Measurements from ENCODE around the gene AGXT. TPM values are rescaled to one million over a fixed set of nuclear protein-coding genes. Genes with fewer than 3 reads are reported as not detected.

Gene AGXT
- total RNA-seq, 3 donors from 2014 or later, result 0.22 to 4.1 (median 1.0) TPM

DNA sequence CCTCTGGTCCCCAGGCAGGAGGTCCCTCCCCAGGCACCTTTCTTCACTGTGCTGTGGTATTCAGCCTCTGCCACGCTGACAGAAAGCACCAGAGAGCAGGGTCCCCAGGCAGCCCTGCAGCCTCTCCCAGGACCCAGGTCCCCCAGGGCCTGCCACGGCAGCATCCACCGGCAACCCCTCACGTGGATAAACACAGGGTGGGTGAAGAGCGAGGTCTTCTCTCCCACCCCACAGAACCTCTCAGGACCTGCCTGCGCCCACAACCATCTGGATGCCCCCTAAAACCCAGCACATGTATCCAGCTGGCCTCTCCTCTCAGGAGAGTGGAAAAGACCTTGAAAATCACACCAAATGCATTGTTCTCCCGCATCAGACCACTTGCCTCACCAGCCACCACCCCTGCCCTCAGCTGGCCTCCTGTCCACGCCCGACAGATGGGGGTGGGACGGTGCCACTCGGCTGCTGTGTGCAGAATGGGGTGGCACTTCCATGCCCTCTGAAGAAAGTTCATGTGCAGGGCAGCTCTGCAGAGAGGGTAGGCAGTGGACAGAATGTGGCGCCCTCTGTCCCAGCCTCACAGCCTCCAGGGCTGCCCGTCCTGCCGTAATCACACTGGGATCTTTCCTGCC is 33.5 kb downstream of the AGXT start:
- intact Hi-C loops (cut with DNase I, micrococcal nuclease), result no loop called here
- no peaks in the 10 kb centered on the region for H3K36me3 ChIP-seq (ENCODE audit: low read depth)
- TF ChIP-seq, protein P1, sequence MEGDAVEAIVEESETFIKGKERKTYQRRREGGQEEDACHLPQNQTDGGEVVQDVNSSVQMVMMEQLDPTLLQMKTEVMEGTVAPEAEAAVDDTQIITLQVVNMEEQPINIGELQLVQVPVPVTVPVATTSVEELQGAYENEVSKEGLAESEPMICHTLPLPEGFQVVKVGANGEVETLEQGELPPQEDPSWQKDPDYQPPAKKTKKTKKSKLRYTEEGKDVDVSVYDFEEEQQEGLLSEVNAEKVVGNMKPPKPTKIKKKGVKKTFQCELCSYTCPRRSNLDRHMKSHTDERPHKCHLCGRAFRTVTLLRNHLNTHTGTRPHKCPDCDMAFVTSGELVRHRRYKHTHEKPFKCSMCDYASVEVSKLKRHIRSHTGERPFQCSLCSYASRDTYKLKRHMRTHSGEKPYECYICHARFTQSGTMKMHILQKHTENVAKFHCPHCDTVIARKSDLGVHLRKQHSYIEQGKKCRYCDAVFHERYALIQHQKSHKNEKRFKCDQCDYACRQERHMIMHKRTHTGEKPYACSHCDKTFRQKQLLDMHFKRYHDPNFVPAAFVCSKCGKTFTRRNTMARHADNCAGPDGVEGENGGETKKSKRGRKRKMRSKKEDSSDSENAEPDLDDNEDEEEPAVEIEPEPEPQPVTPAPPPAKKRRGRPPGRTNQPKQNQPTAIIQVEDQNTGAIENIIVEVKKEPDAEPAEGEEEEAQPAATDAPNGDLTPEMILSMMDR (IDR thresholded peaks at IDR 0.05), result no peak
- peaks cover 2% of the 10 kb centered on the region for H3K4me1 ChIP-seq (ENCODE audit: low read depth)
- peak; percentile 2 for ATAC-seq
- H3K4me3 ChIP-seq, result no peak overlapping the region
- no peaks in the 10 kb centered on the region for H3K9me3 ChIP-seq
- DNase-seq, result peak in 2 of 3 donors; percentile 7 to 8

DNA sequence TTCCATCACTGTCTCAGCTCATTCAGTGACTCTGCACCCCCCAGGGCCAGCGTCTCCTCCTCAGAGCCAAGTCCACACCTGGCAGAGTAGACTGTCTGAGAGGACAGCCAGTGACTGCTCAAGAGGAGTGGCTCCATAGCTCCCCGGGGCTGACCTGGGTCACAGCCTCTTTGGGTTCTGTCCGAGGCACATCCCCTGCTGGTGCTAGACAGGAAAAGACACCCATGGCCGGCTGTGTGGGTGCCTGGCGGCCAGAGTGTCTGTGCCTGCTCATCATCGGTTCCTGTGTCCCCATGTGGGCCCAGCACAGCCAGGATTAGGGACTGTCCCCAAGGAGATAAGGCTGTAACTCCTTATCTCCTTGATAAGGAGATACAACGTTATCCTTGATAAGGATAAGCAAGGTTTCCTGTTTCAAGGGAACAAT is 34.0 kb downstream of the AGXT start:
- no peaks in the 10 kb centered on the region for H3K4me1 ChIP-seq (ENCODE audit: low read depth)
- ATAC-seq (peak; percentile 45), DNase-seq (peak in 2 of 3 donors; percentile 34 to 39)
- intact Hi-C loops (cut with DNase I, micrococcal nuclease), result no loop called here
- TF ChIP-seq, protein P1 (IDR thresholded peaks at IDR 0.05), result no peak
- H3K4me3 ChIP-seq, result no peak overlapping the region
- H3K36me3 ChIP-seq (ENCODE audit: low read depth), result no peaks in the 10 kb centered on the region
- H3K9me3 ChIP-seq, result no peaks in the 10 kb centered on the region

DNA sequence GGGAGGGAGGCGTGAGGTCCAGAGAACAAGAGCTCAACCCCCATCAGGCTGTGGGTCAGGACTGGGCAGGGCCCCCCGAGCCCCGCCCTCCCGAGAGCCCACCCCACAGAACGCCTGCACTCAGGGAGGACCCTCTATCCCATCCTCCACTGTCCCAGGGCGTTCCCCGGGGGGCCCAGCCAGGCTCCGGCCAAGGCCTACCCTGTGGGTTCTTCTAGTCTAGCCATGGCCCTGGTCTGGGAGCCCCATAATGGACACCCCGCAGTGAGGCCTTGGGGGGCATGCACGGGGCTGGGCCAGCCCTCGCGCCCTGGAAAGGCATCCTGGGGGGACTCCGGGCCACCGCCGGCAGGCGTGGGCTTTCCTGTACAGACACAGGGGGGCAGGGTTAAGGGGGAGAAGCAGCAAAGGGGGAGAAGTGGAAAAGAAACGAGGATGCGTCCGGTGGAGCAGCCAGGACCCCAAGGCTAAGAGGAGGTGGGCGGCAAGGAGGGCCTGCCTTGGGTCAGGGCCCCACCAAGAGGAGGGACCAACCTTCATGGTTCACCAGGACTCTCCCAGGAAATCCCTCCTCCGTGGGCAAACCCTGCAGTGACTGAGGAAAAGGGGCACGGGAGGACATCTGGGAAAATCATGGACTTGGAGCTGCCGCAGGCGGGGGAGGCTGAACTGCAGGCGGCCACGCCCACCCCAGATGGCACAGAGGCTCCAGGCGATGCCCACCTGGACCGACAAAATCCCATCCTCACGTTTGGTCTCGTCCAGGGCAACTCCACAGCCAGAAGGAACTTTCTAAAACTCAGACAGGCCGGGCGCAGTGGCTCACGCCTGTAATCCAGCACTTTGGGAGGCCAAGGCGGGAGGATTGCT is 34.8 kb downstream of the AGXT start:
- H3K9me3 ChIP-seq, result no peaks in the 10 kb centered on the region
- intact Hi-C loops (cut with DNase I, micrococcal nuclease), result no loop called here
- no peak overlapping the region for H3K4me3 ChIP-seq
- no peak for ATAC-seq
- TF ChIP-seq, protein P1 (IDR thresholded peaks at IDR 0.05), result no peak
- DNase-seq, result peak in 2 of 3 donors; percentile 25 to 43
- no peaks in the 10 kb centered on the region for H3K4me1 ChIP-seq (ENCODE audit: low read depth)
- H3K36me3 ChIP-seq (ENCODE audit: low read depth), result no peaks in the 10 kb centered on the region

DNA sequence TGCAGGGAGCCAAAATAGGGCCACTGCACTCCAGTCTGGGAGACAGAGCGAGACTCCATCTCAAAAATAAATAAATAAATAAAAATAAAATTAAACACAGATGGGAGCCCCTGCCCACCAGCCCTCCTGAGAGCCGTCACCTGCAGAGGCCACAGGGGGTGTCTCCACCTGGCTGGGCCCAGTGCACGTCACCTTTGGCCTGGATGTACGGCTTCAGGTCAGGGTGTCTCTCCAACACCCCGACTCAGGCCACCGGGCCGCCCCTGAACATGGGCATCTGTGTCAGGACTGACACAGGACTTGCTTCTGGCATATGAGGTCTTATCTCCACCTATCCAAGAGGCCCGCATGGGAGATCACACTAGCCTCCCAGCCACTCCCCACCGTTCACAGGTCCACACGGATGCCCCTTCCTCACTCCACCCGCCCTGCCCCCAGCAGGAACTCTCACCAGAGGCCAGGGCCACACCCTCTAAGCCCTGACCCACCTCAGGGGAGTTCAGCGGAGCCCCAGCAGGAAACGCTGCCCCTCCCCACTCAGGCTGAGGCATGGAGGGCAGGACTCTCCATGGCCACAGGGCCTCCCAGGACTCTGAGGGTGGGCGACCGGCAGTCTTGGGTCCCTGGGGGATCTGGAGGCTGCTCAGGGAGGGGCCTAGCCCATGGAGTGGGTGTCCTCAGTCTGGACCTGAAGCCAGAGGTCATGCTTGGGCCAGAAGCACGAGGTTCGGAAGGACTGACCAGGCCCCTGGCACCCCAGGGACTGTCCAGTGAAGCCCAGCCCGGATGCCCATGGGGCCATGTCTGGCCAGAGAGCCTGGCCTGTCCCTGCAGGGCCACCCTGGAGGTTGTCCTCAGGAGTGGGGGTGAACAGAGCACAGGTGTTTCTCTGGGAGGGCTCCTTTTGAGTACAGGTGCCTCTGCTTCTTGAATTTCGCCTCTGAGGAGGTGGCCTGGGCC is 35.9 kb downstream of the AGXT start:
- ATAC-seq, result no peak
- DNase-seq, result peak in 2 of 3 donors; percentile 21 to 40
- intact Hi-C loops (cut with DNase I, micrococcal nuclease), result no loop called here

More for the DNA sequence above, 35.9 kb downstream of the AGXT start:
- Histone ChIP-seq H3K4me1 (ENCODE audit: low read depth) (no peaks in the 10 kb centered on the region), H3K4me3 (no peak overlapping the region), H3K9me3 (no peaks in the 10 kb centered on the region), H3K36me3 (ENCODE audit: low read depth) (no peaks in the 10 kb centered on the region)
- TF ChIP-seq, protein P1 (IDR thresholded peaks at IDR 0.05), result no peak
